Measurements from ENCODE around the gene TTYH3.

The TTYH3 gene

DNA sequence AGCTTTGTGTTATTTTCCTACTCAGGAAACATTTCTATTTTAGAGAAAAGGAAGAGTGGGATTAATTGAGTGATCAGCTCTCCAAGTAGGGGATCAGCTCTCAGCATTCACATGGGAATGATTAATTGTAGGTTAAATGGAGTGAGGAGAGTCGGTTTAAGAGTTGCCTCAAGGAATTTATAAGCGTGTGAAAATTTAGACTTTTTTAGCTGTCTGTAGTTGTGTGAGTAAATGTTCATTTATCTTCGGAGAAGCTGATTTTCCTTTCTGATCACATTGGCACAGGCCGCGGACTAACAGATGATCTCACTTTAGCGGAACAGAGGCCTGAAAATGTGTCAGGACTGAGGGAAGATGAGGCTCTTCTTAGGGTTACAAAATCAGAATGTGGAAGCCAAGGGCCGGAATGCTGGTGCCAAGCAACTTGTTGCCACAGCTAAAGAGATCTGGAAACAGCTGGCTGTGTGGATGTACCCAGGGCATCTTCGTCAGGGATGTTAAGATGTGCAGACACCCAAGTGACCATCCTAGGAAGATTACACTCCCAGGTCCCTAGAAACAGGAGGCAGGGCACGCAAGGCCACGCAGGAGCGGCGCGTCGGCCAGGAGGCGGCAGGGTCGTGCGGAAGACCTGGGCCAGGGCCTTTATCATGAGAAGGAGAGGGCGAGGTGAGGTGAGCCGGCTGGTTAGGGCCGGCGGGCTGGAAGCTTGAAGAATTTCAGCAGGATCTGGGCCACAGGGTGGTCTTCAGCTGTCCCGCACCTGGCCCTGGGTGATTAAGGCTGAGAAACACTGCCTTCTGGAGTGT is 35.1 kb upstream of the TTYH3 start:
- TF ChIP-seq, protein P1, sequence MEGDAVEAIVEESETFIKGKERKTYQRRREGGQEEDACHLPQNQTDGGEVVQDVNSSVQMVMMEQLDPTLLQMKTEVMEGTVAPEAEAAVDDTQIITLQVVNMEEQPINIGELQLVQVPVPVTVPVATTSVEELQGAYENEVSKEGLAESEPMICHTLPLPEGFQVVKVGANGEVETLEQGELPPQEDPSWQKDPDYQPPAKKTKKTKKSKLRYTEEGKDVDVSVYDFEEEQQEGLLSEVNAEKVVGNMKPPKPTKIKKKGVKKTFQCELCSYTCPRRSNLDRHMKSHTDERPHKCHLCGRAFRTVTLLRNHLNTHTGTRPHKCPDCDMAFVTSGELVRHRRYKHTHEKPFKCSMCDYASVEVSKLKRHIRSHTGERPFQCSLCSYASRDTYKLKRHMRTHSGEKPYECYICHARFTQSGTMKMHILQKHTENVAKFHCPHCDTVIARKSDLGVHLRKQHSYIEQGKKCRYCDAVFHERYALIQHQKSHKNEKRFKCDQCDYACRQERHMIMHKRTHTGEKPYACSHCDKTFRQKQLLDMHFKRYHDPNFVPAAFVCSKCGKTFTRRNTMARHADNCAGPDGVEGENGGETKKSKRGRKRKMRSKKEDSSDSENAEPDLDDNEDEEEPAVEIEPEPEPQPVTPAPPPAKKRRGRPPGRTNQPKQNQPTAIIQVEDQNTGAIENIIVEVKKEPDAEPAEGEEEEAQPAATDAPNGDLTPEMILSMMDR (IDR thresholded peaks at IDR 0.05; ENCODE audit: control insufficient read depth, extremely low read depth, insufficient read depth), result no peak
- H3K4me3 ChIP-seq (ENCODE audit: low read depth, low read length), result no peak overlapping the region
- DNase-seq (ENCODE audit: low read depth), result no peak

DNA sequence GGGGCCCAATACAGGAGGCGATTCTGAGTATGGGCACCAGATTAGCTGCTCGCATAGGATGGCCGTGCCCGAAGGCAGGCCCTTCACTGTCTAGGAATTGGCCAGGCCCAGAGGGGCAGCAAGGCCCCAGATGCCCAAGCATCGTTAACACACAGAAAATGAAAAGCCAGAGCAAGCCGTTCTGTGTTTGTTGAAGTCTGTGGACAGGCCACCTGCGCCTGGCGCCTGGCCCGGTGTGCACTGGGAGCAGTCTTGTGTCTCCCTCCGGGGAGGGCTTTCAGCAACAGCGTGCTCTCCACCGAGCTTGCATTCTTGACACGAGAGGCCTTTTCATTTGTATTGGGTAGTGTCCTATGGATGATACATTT is 34.5 kb upstream of the TTYH3 start:
- no peak for DNase-seq (ENCODE audit: low read depth)
- H3K4me3 ChIP-seq (ENCODE audit: low read depth, low read length), result no peak overlapping the region
- TF ChIP-seq, protein P1 (IDR thresholded peaks at IDR 0.05; ENCODE audit: control insufficient read depth, extremely low read depth, insufficient read depth), result no peak

DNA sequence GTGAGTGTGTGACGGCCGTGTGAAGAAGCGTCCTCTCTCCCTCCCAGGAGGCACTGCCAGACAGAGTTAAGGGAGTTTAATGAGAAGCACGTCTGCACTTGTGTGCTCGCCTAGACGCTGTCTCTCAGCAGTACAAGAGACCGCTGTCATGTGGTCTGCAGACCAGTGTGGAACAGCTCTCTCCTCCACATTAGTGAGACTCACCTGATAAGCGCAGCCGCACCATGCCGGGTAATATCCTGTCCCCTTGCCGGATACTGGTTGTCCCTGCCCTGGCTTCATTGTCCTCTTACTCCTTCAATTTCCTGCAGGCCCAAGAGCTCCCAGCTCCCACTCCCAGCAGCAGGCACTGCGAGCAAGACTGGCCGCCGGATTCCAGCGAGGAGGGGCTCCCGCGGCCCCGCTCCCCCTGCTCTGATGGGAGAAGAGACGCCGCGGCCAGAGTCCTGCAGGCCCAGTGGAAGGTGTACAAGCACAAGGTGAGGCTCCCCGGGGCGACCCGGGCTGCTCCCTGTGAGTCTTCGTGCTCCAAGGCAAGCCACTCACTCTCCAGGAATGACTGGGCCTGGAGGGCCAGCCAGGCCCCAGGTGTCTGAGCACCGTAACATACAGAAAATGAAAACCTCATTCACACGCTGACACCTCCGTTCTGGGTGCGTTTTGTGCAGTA is 33.5 kb upstream of the TTYH3 start:
- TF ChIP-seq, protein P1 (IDR thresholded peaks at IDR 0.05; ENCODE audit: control insufficient read depth, extremely low read depth, insufficient read depth), result no peak
- DNase-seq (ENCODE audit: low read depth), result no peak
- H3K4me3 ChIP-seq (ENCODE audit: low read depth, low read length), result no peak overlapping the region

DNA sequence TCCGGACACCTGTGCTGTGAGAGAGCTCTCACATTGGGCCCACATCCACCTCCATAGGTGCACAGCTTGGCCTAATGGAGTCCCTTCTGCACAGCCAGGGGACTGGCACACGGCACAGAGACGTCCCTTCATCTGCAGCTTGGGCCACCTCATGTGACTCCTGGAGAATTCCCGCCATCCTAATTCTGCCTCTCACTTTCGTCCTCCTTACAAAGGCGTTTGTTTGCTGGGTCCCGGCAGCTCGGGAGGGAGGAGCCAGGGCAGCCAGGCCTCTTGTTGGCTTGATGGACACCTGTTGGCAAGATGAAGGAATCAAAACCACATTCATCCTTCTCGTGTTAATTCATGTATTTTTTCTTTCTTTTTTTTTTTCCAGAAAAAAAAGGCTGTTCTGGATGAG is 30.7 kb upstream of the TTYH3 start:
- no peak overlapping the region for H3K4me3 ChIP-seq (ENCODE audit: low read depth, low read length)
- TF ChIP-seq, protein P1 (IDR thresholded peaks at IDR 0.05; ENCODE audit: control insufficient read depth, extremely low read depth, insufficient read depth), result no peak
- no peak for DNase-seq (ENCODE audit: low read depth)

DNA sequence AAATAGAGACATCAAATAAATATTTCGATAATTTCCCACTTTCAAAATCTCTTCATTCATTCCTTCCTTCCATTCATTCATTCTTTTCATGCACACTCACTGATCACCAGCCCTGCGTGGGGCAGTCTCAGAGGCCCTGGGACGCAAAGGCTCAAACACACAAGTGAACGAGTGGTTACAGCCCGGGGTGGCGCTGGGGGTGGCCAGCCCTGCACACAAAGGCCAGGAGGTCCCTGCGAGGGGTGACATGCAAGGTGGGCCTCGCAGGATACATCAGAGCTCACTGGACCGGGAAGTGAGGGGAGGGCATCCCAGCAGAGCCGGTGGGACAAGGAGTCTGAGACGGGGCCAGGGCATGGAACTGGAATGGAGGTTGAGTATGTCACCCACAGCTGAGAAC is 29.9 kb upstream of the TTYH3 start:
- no peak overlapping the region for H3K4me3 ChIP-seq (ENCODE audit: low read depth, low read length)
- DNase-seq (ENCODE audit: low read depth), result no peak
- TF ChIP-seq, protein P1 (IDR thresholded peaks at IDR 0.05; ENCODE audit: control insufficient read depth, extremely low read depth, insufficient read depth), result no peak

DNA sequence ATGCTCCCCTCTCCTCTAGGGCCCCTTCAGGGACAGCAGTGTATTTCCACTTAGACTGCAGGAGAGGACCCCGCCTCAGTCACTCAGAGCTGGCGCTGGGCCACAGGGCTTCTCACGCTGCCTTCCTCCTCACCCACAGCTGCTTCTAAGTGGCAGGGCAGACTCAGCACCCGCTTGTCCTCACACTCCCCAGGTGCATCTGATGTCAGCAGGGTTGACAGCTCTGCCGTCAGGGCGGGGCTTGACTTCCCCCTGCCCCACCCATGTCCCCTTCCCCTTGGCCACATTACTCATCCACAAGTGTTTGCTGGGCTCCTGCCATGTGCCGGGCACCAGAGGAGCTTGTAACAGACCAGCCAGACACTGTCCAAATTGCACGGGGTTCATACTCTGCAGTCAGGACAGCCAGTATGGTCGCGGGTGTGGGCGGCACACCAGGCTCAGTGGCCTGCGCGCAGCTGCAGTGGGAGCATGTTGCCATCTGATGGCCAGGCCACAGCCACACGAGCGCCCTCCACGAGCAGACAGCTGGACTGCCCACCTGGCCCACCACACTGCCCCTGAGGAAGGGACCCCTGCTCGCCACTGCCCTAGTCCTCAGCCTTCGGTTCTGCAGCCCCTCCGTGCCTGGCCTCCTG is 29.3 kb upstream of the TTYH3 start:
- no peak overlapping the region for H3K4me3 ChIP-seq (ENCODE audit: low read depth, low read length)
- TF ChIP-seq, protein P1 (IDR thresholded peaks at IDR 0.05; ENCODE audit: control insufficient read depth, extremely low read depth, insufficient read depth), result no peak
- DNase-seq (ENCODE audit: low read depth), result no peak
